ENCODE results near the gene PUM2. TPM values are rescaled to one million over a fixed set of nuclear protein-coding genes. Genes with fewer than 3 reads are reported as not detected.

Gene PUM2
- total RNA-seq = 100 to 1,000 TPM in 1 of 2 donors, 10 to 100 TPM in 1; 87.7 to 119 TPM

- Histone ChIP-seq H3K4me1 (peaks cover 19% of the 10 kb centered on the region), H3K9me3 (no peaks in the 10 kb centered on the region), H3K36me3 (no peaks in the 10 kb centered on the region), H3K27me3 (no peaks in the 10 kb centered on the region), H3K9ac (ENCODE audit: low read depth in 2 of 2, low read length in 2 of 2) (peak within 1 kb of the TSS; percentile 91 to 95), H3K4me3 (peak within 1 kb of the TSS; percentile 83), H3K27ac (peak within 1 kb of the TSS; percentile 92)
- TF ChIP-seq CTCF (IDR thresholded peaks at IDR 0.05) = no peak
- intact Hi-C loops (cut with DNase I) = no loop called here
- peak; percentile 94 for DNase-seq
Observed at GRCh38 chr2:20350753-20351554, at the start of gene PUM2. Gene PUM2, minus strand, starts transcription at chr2:20350844. Its CDS starts 23,484 bp downstream, at chr2:20327360.

- Histone ChIP-seq H3K27ac (no peak overlapping the region), H3K9ac (ENCODE audit: low read depth in 2 of 2, low read length in 2 of 2) (no peak overlapping the region), H3K27me3 (no peaks in the 10 kb centered on the region), H3K9me3 (no peaks in the 10 kb centered on the region), H3K4me1 (no peaks in the 10 kb centered on the region), H3K36me3 (no peaks in the 10 kb centered on the region), H3K4me3 (no peak overlapping the region)
- DNase-seq = no peak
- intact Hi-C loops (cut with DNase I) = no loop called here
- no peak for TF ChIP-seq CTCF (IDR thresholded peaks at IDR 0.05)
Observed at GRCh38 chr2:20400306-20400705, 49.7 kb upstream of the PUM2 start.

- no peaks in the 10 kb centered on the region for H3K27me3 ChIP-seq
- no peak for DNase-seq
- H3K9me3 ChIP-seq = no peaks in the 10 kb centered on the region
- H3K4me1 ChIP-seq = no peaks in the 10 kb centered on the region
- H3K4me3 ChIP-seq = no peak overlapping the region
- H3K36me3 ChIP-seq = no peaks in the 10 kb centered on the region
- TF ChIP-seq CTCF (IDR thresholded peaks at IDR 0.05) = no peak
- no peak overlapping the region for H3K9ac ChIP-seq (ENCODE audit: low read depth in 2 of 2, low read length in 2 of 2)
- no peak overlapping the region for H3K27ac ChIP-seq
- intact Hi-C loops (cut with DNase I) = loop anchor here (5.0 kb wide), 1 partner anchor 238 kb away; no protein-coding TSS in a partner anchor
Observed at GRCh38 chr2:20398956-20399567, 48.4 kb upstream of the PUM2 start.

GRCh38 chr2:20397811-20398447 lies 47.3 kb upstream of the PUM2 start:
- TF ChIP-seq CTCF (IDR thresholded peaks at IDR 0.05) = no peak

GRCh38 chr2:20396356-20397000 lies 45.8 kb upstream of the PUM2 start:
- Histone ChIP-seq H3K9ac (ENCODE audit: low read depth in 2 of 2, low read length in 2 of 2) (no peak overlapping the region), H3K4me3 (no peak overlapping the region), H3K27ac (no peak overlapping the region), H3K4me1 (no peaks in the 10 kb centered on the region), H3K27me3 (no peaks in the 10 kb centered on the region), H3K9me3 (no peaks in the 10 kb centered on the region), H3K36me3 (no peaks in the 10 kb centered on the region)
- intact Hi-C loops (cut with DNase I) = loop anchor here (5.0 kb wide), 1 partner anchor 241 kb away; no protein-coding TSS in a partner anchor
- no peak for DNase-seq
- no peak for TF ChIP-seq CTCF (IDR thresholded peaks at IDR 0.05)

More at GRCh38 chr2:20397811-20398447, 47.3 kb upstream of the PUM2 start:
- Histone ChIP-seq H3K4me1 (no peaks in the 10 kb centered on the region), H3K27me3 (no peaks in the 10 kb centered on the region), H3K27ac (no peak overlapping the region), H3K36me3 (no peaks in the 10 kb centered on the region), H3K4me3 (no peak overlapping the region), H3K9me3 (no peaks in the 10 kb centered on the region), H3K9ac (ENCODE audit: low read depth in 2 of 2, low read length in 2 of 2) (no peak overlapping the region)
- no peak for DNase-seq
- intact Hi-C loops (cut with DNase I) = loop anchor here (5.0 kb wide), 1 partner anchor 239 kb away; no protein-coding TSS in a partner anchor

Data from colonic mucosa (tissue), 4 donors.